GM18519 (cell line): Measurements from ENCODE around the gene MRO.
"Not testable (repeated sequence)": the region's sequence is repeated elsewhere in the genome, so short reads cannot be mapped to it uniquely, and the experiment has no call there.

Experiments
- ATAC-seq: cut with Tn5 transposase; IDR thresholded peaks from one replicate; pipeline ENCODE4 v1.9.1; 2021; ENCODE audit warnings: mild to moderate bottlenecking, moderate library complexity; ENCODE audit not compliant: unreplicated experiment, low FRiP score

MRO gene

GRCh38 chr18:50793641-50794565 is 25.9 kb downstream of the MRO start:
- no peak for ATAC-seq

DNA sequence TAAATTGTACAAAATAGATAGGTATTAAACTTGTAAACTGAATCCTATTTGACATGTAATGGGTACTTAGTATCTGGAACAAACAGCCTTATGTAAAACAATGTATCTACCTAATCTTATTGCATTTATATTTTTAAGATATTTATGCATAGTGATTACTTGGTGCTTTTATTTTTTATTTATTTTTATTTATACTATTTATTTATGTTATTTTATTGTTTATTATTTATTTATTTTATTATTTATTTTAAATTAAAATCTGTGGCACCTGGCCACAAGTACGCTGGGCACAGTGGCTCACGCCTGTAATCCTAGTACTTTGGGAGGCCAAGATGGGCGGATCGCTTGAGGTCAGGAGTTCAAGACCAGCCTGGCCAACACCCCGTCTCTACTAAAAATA is 26.9 kb downstream of the MRO start:
- no peak for ATAC-seq

DNA sequence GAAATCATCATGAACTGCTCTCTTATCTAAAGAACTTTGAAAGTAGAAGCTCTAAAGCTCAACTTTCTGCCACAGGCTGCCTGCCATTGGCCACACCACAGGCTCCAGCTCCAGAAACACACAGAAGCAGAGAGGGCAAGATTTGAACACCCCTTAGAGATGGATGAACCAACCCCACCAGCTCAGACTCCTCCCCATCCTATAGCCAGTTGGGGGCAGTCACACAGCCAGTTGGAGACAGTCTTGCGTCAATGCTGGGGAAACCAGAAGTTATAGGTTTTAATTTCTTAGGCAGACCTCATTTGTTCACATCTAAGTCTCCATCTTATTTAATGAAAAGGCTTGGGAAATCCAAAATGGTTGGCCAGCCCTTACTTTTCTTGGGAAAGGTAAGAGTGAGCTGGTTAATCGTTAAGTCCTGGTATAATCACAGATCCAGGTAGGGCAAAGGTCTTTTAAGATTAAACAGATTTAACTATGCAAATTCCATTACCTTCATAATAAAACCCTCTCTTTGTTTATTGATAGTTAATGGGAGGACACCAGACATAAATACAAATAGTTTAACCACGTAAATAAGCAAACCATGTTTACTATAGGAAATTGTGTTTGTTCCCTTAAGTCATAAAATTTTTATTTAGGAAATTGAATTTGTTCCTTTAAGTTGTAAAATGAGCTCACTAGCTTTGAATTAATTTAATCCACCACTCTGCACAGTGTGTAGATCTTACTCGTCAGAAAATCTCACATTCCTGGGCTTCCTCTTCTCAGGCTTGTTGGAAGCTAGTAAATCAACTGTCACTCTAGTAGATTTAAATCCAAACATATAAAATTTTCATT is 28.0 kb downstream of the MRO start:
- no peak for ATAC-seq

GRCh38 chr18:50790948-50791347 is 28.9 kb downstream of the MRO start:
- no peak for ATAC-seq

- no peak for ATAC-seq
Measured at GRCh38 chr18:50790241-50790640, 29.6 kb downstream of the MRO start.

- ATAC-seq, result no peak
Measured at GRCh38 chr18:50788284-50788683, 31.5 kb downstream of the MRO start.

DNA sequence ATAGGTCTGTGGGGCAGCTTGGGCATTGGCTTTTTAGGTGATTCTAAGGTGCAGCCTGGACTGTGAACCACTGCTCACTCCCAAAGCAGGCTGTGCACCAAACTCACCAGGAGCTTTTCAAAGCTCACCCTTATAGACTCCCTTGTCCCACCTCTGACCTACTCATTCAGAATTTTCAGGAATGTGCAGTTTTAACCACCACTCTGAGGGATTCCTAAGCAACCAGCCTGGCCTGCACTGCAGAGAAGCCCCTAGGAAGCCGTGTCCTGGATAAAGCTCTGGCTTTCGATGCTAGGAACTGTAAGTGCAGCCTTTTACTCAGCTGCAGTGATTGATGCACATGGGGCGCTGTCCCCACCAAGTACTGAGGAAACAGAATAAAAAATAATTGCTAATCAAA is 33.0 kb downstream of the MRO start:
- no peak for ATAC-seq

GRCh38 chr18:50783553-50783952 is 36.3 kb downstream of the MRO start:
- no peak for ATAC-seq

- not testable (repeated sequence) for ATAC-seq
Measured at GRCh38 chr18:50779021-50779420, 40.8 kb downstream of the MRO start.

DNA sequence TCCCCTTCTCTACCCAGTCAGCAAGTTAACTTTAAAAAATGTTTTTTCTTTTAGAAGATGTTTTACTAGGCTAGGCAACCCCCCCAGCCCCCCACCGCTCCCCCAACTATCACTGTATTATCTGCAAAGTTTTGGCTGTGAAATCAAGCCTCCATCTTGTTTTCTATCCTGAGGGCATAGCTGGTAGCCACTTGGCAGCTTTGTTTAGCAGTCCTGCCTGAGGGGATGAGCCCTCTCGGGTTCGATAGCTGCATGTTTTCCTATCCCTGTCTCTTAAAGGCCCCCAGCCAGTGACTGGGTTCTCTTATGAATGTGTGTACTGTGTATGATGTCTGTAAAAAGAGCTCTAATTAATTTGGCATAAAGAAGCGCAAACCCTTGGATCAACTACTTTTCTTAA is 43.4 kb downstream of the MRO start:
- ATAC-seq, result no peak

DNA sequence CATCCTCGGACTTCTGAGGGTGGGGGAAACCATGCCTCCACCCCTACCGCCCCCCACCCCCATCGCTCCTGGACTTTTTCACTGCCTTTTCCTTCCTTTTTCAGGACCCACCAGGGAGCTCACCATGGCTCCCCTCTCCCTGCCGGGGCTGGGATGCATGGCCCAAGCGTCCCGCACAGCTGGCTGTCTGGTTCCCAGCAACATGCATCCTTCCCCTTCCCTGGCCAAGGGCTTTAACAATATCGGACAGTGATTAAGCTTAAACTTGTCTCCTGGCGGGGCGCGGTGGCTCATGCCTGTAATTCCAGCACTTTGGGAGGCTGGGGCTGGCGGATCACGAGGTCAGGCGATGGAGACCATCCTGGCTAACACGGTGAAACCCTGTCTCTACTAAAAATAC is 44.1 kb downstream of the MRO start:
- no peak for ATAC-seq

- no peak for ATAC-seq
Measured at GRCh38 chr18:50775207-50775606, 44.6 kb downstream of the MRO start.

DNA sequence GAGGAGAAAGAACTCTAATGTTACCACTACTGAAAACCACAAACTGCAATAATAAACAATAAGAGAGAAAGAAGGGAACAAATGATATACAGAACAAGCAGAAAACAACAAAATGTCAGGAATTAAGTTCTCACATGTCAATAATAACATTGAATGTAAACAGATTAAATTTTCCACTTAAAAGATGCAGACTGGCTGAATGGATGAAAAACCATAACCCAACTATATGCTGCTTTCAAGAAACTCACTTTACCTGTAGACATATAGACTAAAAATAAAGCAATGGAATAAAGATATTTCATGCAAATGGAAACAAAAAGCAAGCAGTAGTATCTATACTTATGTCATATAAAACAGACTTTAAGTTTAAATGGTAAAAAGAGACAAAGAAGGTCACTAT is 50.4 kb downstream of the MRO start:
- no peak for ATAC-seq

- ATAC-seq, result no peak
Measured at GRCh38 chr18:50757358-50757757, 62.5 kb downstream of the MRO start.

DNA sequence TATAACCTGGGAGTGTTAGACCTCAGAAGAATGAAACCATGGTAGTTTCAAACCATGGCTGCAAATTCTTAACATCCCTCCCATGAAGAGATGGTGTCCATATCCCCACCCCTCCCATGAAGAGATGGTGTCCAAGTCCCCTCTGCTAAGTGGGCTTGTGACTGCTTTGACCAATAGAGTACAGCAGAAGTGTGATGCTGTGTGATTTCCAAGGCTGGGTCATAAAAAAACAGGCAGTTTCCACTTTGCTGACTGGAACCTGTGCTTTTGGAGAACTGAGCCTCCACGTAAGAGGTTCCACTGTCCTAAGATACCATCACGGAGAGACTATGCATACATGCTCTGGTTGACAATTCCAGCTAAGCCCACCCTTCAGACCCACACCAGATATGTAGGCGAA is 65.5 kb downstream of the MRO start:
- ATAC-seq, result no peak

- ATAC-seq, result no peak
Measured at GRCh38 chr18:50753311-50753710, 66.5 kb downstream of the MRO start.

DNA sequence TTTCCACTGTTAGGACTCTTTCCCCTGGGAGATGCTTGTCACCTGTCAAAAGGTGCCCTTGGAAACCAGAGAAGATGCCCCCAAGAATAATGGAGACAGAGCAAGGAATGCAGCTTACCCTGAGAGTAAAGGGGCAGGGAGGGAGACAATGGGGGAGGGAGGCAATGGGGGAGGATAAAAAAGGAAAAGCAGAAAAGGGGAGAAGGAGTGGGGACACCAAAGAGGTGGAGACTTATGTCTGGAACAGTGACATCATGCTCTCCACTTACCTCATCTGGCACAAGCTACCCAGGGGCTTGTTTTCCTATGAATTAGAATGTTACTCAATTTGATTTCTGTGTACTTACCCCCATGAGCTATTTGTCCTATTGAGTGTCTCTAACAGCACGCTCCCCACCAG is 67.9 kb downstream of the MRO start:
- ATAC-seq, result no peak

GRCh38 chr18:50751490-50751889 is 68.3 kb downstream of the MRO start:
- no peak for ATAC-seq

DNA sequence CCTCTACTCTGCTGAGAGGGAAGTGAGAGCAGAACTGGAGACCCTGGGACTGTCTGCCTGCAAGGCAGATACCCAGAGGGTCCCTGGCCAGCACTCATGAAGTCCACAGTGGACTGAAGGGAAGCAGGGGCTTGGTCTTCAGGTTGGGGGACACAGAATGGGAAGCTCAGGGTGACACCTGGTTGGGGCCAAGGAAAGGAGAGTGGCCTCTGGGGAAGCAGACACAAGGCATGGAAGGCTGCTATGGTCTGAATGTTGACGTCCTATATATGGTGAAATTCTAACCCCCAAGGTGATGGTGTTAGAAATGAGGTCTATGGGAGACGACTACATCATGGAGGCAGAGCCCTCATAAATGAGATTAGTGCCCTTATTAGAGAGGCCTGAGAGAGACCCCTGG is 69.3 kb downstream of the MRO start:
- ATAC-seq, result no peak

GRCh38 chr18:50749945-50750344 is 69.9 kb downstream of the MRO start:
- ATAC-seq, result no peak

GRCh38 chr18:50749421-50749820 is 70.4 kb downstream of the MRO start:
- ATAC-seq, result no peak
